Measurements from ENCODE around the gene SMARCA4.
"Not testable (repeated sequence)": the region's sequence is repeated elsewhere in the genome, so short reads cannot be mapped to it uniquely, and the experiment has no call there.

The SMARCA4 gene

GRCh38 chr19:10935371-10936059, 25.3 kb upstream of the SMARCA4 start:
- H3K4me3 ChIP-seq (ENCODE audit: low read depth, low read length): no peak overlapping the region
- no peak for TF ChIP-seq CTCF (conservative IDR thresholded peaks at IDR 0.05; ENCODE audit: low read depth, low read length)
- no peak for DNase-seq (ENCODE audit: low read depth)

- TF ChIP-seq CTCF (conservative IDR thresholded peaks at IDR 0.05; ENCODE audit: low read depth, low read length): peak; percentile 73
- peak; percentile 91 for DNase-seq (ENCODE audit: low read depth)
- peak overlapping the region; percentile 33 for H3K4me3 ChIP-seq (ENCODE audit: low read depth, low read length)
These were observed 24.2 kb upstream of the SMARCA4 start for GRCh38 chr19:10936661-10937084.

- H3K4me3 ChIP-seq (ENCODE audit: low read depth, low read length); DNase-seq (ENCODE audit: low read depth): not testable (repeated sequence)
These were observed 19.2 kb upstream of the SMARCA4 start for GRCh38 chr19:10941649-10942048.

GRCh38 chr19:10943412-10943811, 17.4 kb upstream of the SMARCA4 start:
- not testable (repeated sequence) for DNase-seq (ENCODE audit: low read depth); H3K4me3 ChIP-seq (ENCODE audit: low read depth, low read length)

- no peak for DNase-seq (ENCODE audit: low read depth)
- no peak overlapping the region for H3K4me3 ChIP-seq (ENCODE audit: low read depth, low read length)
- TF ChIP-seq CTCF (conservative IDR thresholded peaks at IDR 0.05; ENCODE audit: low read depth, low read length): no peak
These were observed 15.6 kb upstream of the SMARCA4 start for GRCh38 chr19:10945264-10945663.

GRCh38 chr19:10946958-10947657, 13.7 kb upstream of the SMARCA4 start:
- peak; percentile 76 for DNase-seq (ENCODE audit: low read depth)
- TF ChIP-seq CTCF (conservative IDR thresholded peaks at IDR 0.05; ENCODE audit: low read depth, low read length): no peak
- H3K4me3 ChIP-seq (ENCODE audit: low read depth, low read length): no peak overlapping the region

GRCh38 chr19:10952809-10953208, 8.0 kb upstream of the SMARCA4 start:
- no peak overlapping the region for H3K4me3 ChIP-seq (ENCODE audit: low read depth, low read length)
- DNase-seq (ENCODE audit: low read depth): no peak
- TF ChIP-seq CTCF (conservative IDR thresholded peaks at IDR 0.05; ENCODE audit: low read depth, low read length): no peak

GRCh38 chr19:10959277-10959968, 1.4 kb upstream of the SMARCA4 start:
- not testable (repeated sequence) for DNase-seq (ENCODE audit: low read depth); H3K4me3 ChIP-seq (ENCODE audit: low read depth, low read length)
